ENCODE measurements around the gene ARSG. TPM values are rescaled to one million over a fixed set of nuclear protein-coding genes. Genes with fewer than 3 reads are reported as not detected.

Gene ARSG
- total RNA-seq, 1 experiment from 2014 or later, result 7.9 TPM

GRCh38 chr17:68399638-68400403 is 108.5 kb downstream of the ARSG start (continued):
- no peak for TF ChIP-seq E2F1 (CRISPR knock-in tag; IDR thresholded peaks at IDR 0.05)
- TF ChIP-seq TEAD4 (CRISPR knock-in tag; IDR thresholded peaks at IDR 0.05), result no peak
- TF ChIP-seq ZNF121 (CRISPR knock-in tag; IDR thresholded peaks at IDR 0.05), result no peak
- TF ChIP-seq FOXK1 (CRISPR knock-in tag; IDR thresholded peaks at IDR 0.05), result no peak
- no peak for TF ChIP-seq PREB (CRISPR knock-in tag; IDR thresholded peaks at IDR 0.05; ENCODE audit: borderline replicate concordance)
- no peak for TF ChIP-seq RORB (CRISPR knock-in tag; IDR thresholded peaks at IDR 0.05)

GRCh38 chr17:68400404-68400735 is 109.1 kb downstream of the ARSG start:
- ChIA-PET POLR2A (no interaction called here), CTCF (interaction anchor here (2.2 to 2.3 kb wide), 2 partner anchors 24 to 200 kb away, joined by 14 to 20 read pairs; no protein-coding TSS in a partner anchor)
- DNase-seq (ENCODE audit: low spot score) (no peak), ATAC-seq (no peak)
- peaks cover 28% of the 10 kb centered on the region for H3K4me1 Mint-ChIP-seq
- H3K27ac Mint-ChIP-seq, result peak overlapping the region; percentile 78
- H3K4me3 Mint-ChIP-seq, result no peak overlapping the region
- no peaks in the 10 kb centered on the region for H3K27me3 Mint-ChIP-seq (ENCODE audit: low read depth)
- H3K9me3 Mint-ChIP-seq, result peaks cover 13% of the 10 kb centered on the region
- TF ChIP-seq CREB1 (CRISPR knock-in tag; IDR thresholded peaks at IDR 0.05), result no peak
- TF ChIP-seq AR (CRISPR knock-in tag; IDR thresholded peaks at IDR 0.05), result no peak
- no peak for TF ChIP-seq NR3C1 (CRISPR knock-in tag; conservative IDR thresholded peaks at IDR 0.05; ENCODE audit: low read depth)
- no peak for TF ChIP-seq ATF1 (CRISPR knock-in tag; IDR thresholded peaks at IDR 0.05)
- no peak for TF ChIP-seq PRRX2 (CRISPR knock-in tag; IDR thresholded peaks at IDR 0.05)
- TF ChIP-seq ZNF138 (CRISPR knock-in tag; conservative IDR thresholded peaks at IDR 0.05), result no peak
- TF ChIP-seq TCF7 (CRISPR knock-in tag; IDR thresholded peaks at IDR 0.05; ENCODE audit: low read depth), result no peak
- no peak for TF ChIP-seq TEAD1 (CRISPR knock-in tag; IDR thresholded peaks at IDR 0.05)
- no peak for TF ChIP-seq FOXK1 (CRISPR knock-in tag; IDR thresholded peaks at IDR 0.05)
- no peak for TF ChIP-seq OVOL2 (CRISPR knock-in tag; IDR thresholded peaks at IDR 0.05; ENCODE audit: borderline replicate concordance)
- no peak for TF ChIP-seq JUN (CRISPR knock-in tag; IDR thresholded peaks at IDR 0.05)
- no peak for TF ChIP-seq ZBTB43 (CRISPR knock-in tag; IDR thresholded peaks at IDR 0.05)
- TF ChIP-seq MYBL2 (CRISPR knock-in tag; IDR thresholded peaks at IDR 0.05), result no peak
- no peak for TF ChIP-seq FOXJ3 (CRISPR knock-in tag; IDR thresholded peaks at IDR 0.05; ENCODE audit: borderline replicate concordance)
- no peak for TF ChIP-seq NR1H2 (CRISPR knock-in tag; IDR thresholded peaks at IDR 0.05)
- no peak for TF ChIP-seq HMGA2 (CRISPR knock-in tag; IDR thresholded peaks at IDR 0.05)
- no peak for TF ChIP-seq IRF1 (CRISPR knock-in tag; IDR thresholded peaks at IDR 0.05)
- TF ChIP-seq E2F5 (CRISPR knock-in tag; IDR thresholded peaks at IDR 0.05), result no peak
- no peaks in the 10 kb centered on the region for H3K36me3 Mint-ChIP-seq
